Limb (tissue), 2 donors: ENCODE results near the gene VCPKMT.

ENCODE experiments used
- DNase-seq, 2 donors: peaks; one replicate each; pipeline ENCODE4 v3.0.0-alpha.2; 2016; ENCODE audit errors: extremely low spot score in 2 of 2

The VCPKMT gene

DNA sequence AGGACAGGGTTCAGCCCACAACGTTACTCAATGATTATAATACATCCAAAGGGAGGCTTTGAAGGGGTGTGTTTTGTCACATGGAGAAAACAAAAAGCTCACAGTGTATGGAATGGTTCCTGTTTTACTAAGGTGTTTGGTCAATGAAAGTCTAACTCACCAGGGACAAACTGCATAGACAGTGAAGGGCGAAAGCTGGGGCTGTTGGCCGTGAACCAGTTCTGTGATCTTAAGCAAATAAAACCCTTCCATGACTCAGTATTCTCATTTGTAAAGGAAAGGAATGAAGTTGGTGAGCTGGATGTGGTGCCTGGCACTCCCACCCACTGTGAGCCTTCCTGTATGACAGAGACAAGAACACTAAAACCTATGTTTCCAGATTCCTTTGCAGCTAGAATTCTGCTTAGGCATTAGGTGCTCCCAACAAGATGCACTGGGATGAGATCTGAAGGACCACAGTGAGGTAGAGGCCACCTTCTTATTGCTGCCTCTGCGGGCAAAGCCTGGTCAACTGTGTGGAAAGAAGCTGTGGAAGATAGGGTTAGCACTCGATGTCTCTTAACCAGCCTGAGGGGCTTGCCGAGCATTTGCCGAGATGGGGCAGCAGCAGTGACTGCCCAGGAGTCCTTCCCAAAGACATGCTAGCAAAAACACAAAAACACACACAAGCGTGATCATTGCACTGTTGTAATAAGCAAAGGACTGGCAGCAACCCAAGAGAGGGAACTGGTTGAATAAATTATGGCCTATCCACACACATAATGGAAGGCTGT, 48.5 kb downstream of the VCPKMT start:
- no peak for DNase-seq

DNA sequence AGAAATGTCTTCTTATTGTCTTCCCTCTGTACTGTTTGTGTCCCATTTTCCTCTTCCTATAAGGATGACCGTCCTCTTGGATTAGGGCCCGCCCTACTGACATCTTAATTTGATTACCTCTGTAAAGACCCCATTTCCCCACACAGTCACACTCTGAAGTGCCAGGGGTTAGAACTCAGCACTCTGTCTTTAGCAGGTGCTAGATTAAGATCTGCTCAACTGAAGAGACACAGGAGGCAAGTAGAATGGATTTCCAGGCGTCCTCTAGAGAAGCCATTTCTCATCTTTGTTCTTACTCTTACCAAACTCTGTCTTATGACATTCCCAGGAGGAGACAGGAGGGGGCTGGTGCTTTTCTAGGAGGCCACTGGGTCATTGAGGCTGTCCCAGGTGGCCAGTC, 50.8 kb downstream of the VCPKMT start:
- DNase-seq = no peak

DNA sequence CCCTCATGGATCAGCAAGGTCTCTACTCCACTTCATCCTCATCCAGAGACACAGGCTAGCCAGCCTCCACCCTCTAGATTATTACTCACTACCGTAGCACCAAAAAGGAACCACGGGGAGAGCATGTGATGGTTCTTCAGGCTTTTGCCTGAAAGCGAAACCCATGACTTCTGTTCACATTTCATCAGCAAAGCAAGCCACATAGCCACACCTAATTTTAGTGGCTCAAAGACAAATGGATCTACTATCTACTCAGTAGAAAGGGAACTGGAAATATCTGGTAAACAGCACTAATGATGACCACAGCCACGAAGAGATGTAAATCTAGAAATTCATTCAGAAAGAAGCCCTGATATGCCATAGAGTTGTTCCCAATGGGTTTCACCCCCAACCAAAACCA, 51.4 kb downstream of the VCPKMT start:
- no peak for DNase-seq

DNA sequence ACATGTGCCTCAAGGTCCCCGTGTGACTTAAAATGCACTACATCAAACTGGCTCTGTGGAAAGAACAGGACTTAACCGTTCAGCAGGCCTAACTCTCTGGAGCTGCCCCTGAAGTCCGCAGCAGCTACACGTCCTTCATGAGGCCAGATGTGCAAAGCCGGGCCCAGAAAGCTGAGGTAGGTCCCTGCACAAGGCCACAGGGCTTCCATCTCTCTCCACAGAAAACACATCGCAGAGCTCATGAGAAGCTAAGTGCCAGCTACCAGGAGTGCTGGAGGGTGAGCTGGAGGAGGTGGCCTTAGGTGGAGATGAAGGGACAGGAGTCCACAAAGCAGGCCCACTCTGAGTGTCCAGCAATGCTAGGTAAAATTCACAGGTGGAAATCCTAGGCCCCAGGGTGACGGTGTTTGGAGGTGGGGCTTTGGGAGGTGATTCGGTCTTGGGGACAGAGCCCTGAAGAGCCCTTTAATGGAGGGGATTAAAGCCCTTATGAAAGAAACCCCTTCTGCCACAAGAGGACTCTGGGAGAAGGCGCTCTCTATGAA, 52.4 kb downstream of the VCPKMT start:
- no peak for DNase-seq

DNA sequence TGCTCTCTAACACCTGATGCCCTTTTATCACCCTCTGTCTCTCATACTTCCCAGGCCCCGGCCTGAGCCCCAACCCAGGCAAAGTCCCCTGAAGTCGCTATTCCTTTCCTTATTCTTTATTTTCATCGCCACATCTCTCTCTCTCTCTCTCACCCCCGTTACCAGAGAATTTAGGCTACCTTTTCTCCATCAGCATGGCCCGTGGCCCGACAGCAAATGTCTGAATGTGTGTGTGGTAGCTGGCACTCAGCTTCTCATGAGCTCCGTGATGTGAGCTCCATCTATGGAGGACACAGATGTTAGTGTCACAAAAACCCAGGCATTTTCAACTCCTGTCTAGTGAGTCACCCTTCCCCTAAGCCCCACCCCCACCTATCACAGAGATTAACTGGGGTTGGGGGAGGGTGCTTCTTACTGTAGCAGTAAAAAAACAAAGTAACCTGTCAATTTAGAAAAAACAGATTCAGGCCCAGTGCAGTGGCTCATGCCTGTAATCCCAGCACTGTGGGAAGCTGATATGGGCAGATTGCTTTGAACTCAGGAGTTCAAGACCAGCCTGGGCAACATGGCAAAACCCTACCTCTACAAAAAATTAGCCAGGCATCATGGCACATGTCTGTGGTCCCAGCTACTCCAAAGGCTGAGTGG, 53.8 kb downstream of the VCPKMT start:
- no peak for DNase-seq

DNA sequence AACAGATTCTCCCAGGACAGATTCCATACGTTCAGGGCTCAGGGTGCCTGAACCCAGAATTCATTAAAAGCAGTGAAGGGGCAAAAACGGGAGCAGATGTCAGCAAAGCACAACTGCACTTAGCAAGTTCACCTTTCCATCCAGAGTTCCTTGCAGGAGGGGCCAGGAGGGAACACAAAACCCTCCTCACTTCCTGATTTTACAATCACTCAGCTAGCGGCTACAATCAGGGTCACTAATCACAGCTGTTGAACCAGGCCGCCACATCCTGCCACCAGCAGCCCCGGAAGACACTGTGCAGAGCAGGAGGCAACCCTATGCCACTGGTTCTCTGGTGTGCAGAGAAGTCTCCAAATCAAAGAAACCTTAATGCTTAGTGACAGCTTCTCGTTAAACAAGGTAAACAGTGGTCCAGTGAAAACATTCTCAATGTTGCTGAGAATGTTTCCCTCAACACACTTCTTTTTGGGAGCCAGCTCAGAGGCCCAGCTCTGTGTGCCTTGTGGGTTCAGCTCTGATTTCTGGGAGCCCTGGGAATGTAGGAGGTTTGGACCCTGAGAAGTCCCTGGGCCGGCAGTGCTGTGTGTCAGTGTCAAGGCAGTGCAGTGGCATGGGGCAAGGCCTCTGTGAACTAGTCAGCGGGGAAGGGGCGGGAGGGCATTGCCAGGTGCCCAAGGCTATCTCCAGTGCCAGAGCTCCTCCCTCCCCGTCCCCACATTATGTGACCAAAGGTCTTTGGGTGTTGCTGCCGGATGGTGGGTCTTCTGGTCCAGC, 54.5 kb downstream of the VCPKMT start:
- DNase-seq = no peak

DNA sequence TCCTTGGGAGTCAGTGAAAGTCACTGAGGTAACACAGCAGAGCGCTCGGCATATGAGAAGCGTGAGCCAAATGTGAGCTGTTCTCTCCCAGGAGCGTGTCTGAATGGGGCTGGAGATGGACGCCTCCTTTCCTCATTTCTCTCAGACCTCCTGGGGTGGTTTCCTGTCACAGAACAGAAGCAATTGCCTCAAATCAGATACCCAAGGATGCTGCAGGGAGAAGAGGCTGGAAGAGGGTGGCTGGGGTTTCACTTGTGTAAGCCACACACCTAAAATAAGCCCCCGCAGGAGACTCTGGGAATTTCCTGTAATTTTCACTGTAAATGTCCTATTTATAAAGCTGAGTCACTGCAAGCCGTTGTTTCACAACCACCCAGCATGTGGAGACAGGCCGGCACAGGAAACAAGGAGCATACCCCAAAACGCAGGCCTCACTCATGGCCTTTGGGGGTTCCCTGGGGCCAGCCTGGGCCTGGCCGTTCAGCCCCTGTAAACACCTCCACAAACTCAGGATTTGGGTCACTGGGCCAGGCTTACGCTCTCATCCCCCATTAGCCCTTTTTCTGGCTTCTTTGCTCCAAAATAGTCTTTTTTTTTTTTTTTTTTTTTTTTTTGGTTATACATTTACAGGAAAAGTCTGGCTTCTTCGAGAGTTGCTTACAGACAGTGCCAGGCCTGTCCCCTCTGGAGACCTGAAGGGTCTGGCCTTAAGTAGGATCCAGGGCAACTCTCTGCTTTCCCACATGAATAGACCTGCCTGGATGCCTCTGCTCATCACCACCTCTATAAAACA, 55.3 kb downstream of the VCPKMT start:
- DNase-seq = peak; percentile 58 to 65

DNA sequence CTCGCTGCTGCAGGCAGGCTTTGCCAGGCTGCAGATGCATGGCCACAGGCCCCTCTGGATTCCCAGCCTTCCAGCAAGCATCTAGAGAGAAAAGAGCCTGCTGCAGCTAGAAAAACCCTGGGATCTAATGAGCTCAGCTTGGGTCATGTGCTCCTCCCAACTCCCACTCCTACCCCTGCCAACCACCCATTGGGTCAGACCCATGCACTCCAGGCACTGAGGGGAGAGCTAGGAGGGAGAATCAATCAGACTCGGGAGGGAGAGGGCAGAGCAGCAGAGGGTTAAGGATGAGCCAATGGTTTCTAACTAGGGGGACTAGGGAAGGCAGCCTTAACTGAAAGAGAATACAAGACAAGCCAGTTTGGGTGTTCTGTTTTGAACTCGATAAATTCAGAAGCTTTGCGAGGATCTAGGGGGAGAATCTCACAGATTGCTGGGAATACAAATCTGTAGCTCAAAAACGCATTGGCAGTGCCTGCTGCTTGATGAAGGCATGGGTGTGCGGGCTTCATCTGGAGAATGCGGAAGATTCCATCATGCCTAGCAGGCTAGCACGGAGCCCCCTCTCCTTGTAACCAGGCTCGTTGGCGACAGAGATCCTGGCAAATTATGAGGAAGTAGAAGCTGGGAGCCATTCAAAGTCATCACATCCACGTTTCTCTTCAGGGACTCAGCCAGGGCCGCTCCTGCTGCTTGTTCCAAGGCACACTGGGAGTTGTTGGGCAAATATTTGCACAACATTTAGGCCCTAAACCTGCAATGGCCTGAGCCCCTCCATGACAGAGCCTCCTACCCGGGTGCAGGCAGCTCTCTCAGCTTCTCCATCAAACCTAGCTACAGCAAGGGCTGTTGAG, 56.4 kb downstream of the VCPKMT start:
- DNase-seq = no peak
